Dermis blood vessel endothelial cell (primary cell): ENCODE measurements around the gene BDKRB2. TPM values are rescaled to one million over a fixed set of nuclear protein-coding genes. Genes with fewer than 3 reads are reported as not detected.
A peak's percentile ranks its signal among the peaks of the same experiment; 100 is the strongest.

Experiments used
- DNase-seq: peaks from one replicate; pipeline ENCODE4 v3.0.0; 2010
- total RNA-seq: library from RNA; depleted of rRNA; stranded (reverse); fragments of >200 nt; gene quantifications from 2 replicates; pipeline ENCODE4 v1.2.3, GENCODE V29; 2014

BDKRB2 gene
- total RNA-seq, 1 donor from 2014 or later, result 0.34 TPM

GRCh38 chr14:96176811-96177211 lies 27.8 kb upstream of the BDKRB2 start:
- no peak for DNase-seq

GRCh38 chr14:96177766-96178375 lies 26.8 kb upstream of the BDKRB2 start:
- no peak for DNase-seq

- DNase-seq, result no peak
These were observed 25.9 kb upstream of the BDKRB2 start for GRCh38 chr14:96178461-96179321.

GRCh38 chr14:96180043-96180874 lies 24.4 kb upstream of the BDKRB2 start:
- DNase-seq, result no peak

- peak; percentile 21 for DNase-seq
These were observed 23.2 kb upstream of the BDKRB2 start for GRCh38 chr14:96181186-96182056.

GRCh38 chr14:96182546-96182945 lies 22.1 kb upstream of the BDKRB2 start:
- DNase-seq, result no peak

GRCh38 chr14:96184737-96185136 lies 19.9 kb upstream of the BDKRB2 start:
- no peak for DNase-seq

- DNase-seq, result no peak
These were observed 17.2 kb upstream of the BDKRB2 start for GRCh38 chr14:96187216-96188031.

GRCh38 chr14:96189281-96189711 lies 15.3 kb upstream of the BDKRB2 start:
- DNase-seq, result no peak

GRCh38 chr14:96191353-96191752 lies 13.3 kb upstream of the BDKRB2 start:
- no peak for DNase-seq

- DNase-seq, result no peak
These were observed 12.7 kb upstream of the BDKRB2 start for GRCh38 chr14:96191841-96192462.

- DNase-seq, result peak; percentile 21
These were observed 11.4 kb upstream of the BDKRB2 start for GRCh38 chr14:96192975-96193805.

GRCh38 chr14:96194262-96194656 lies 10.4 kb upstream of the BDKRB2 start:
- DNase-seq, result no peak

- no peak for DNase-seq
These were observed 9.8 kb upstream of the BDKRB2 start for GRCh38 chr14:96194657-96195431.

GRCh38 chr14:96195441-96196081 lies 9.1 kb upstream of the BDKRB2 start:
- no peak for DNase-seq

GRCh38 chr14:96197163-96197852 lies 7.3 kb upstream of the BDKRB2 start:
- no peak for DNase-seq

GRCh38 chr14:96197969-96198368 lies 6.7 kb upstream of the BDKRB2 start:
- DNase-seq, result peak; percentile 20
